Measurements from ENCODE around the gene PLEKHM2.
A peak's percentile ranks its signal among the peaks of the same experiment; 100 is the strongest.

The PLEKHM2 gene

GRCh38 chr1:15736892-15737261 is 52.8 kb downstream of the PLEKHM2 start:
- no peak for DNase-seq (ENCODE audit: extremely low read depth, insufficient read length)
- Histone ChIP-seq H3K27me3 (replicated peaks; ENCODE audit: control insufficient read depth, insufficient read depth, low read length) (no peaks in the 10 kb centered on the region), H3K36me3 (ENCODE audit: control insufficient read depth, insufficient read depth, low read length) (peaks cover 15% of the 10 kb centered on the region), H3K4me3 (replicated peaks; ENCODE audit: low read depth, low read length) (no peak overlapping the region)
- no peak for TF ChIP-seq CTCF (IDR thresholded peaks at IDR 0.05; ENCODE audit: insufficient read depth, low read length, poor library complexity, severe bottlenecking)

- TF ChIP-seq CTCF (IDR thresholded peaks at IDR 0.05; ENCODE audit: insufficient read depth, low read length, poor library complexity, severe bottlenecking): no peak
Observed at GRCh38 chr1:15737324-15738319, 53.5 kb downstream of the PLEKHM2 start.

GRCh38 chr1:15738416-15739113 is 54.4 kb downstream of the PLEKHM2 start:
- DNase-seq (ENCODE audit: extremely low read depth, insufficient read length): no peak
- no peak for TF ChIP-seq CTCF (IDR thresholded peaks at IDR 0.05; ENCODE audit: insufficient read depth, low read length, poor library complexity, severe bottlenecking)
- H3K27me3 ChIP-seq (replicated peaks; ENCODE audit: control insufficient read depth, insufficient read depth, low read length): no peaks in the 10 kb centered on the region
- peaks cover 8% of the 10 kb centered on the region for H3K36me3 ChIP-seq (ENCODE audit: control insufficient read depth, insufficient read depth, low read length)
- H3K4me3 ChIP-seq (replicated peaks; ENCODE audit: low read depth, low read length): no peak overlapping the region

More at GRCh38 chr1:15737324-15738319, 53.5 kb downstream of the PLEKHM2 start:
- DNase-seq (ENCODE audit: extremely low read depth, insufficient read length): no peak
- Histone ChIP-seq H3K36me3 (ENCODE audit: control insufficient read depth, insufficient read depth, low read length) (peaks cover 11% of the 10 kb centered on the region), H3K27me3 (replicated peaks; ENCODE audit: control insufficient read depth, insufficient read depth, low read length) (no peaks in the 10 kb centered on the region), H3K4me3 (replicated peaks; ENCODE audit: low read depth, low read length) (no peak overlapping the region)

GRCh38 chr1:15739259-15739658 is 55.1 kb downstream of the PLEKHM2 start:
- TF ChIP-seq CTCF (IDR thresholded peaks at IDR 0.05; ENCODE audit: insufficient read depth, low read length, poor library complexity, severe bottlenecking): no peak
- peaks cover 2% of the 10 kb centered on the region for H3K36me3 ChIP-seq (ENCODE audit: control insufficient read depth, insufficient read depth, low read length)
- no peak for DNase-seq (ENCODE audit: extremely low read depth, insufficient read length)
- H3K27me3 ChIP-seq (replicated peaks; ENCODE audit: control insufficient read depth, insufficient read depth, low read length): no peaks in the 10 kb centered on the region
- H3K4me3 ChIP-seq (replicated peaks; ENCODE audit: low read depth, low read length): no peak overlapping the region

GRCh38 chr1:15739745-15740144 is 55.6 kb downstream of the PLEKHM2 start:
- DNase-seq (ENCODE audit: extremely low read depth, insufficient read length): no peak
- TF ChIP-seq CTCF (IDR thresholded peaks at IDR 0.05; ENCODE audit: insufficient read depth, low read length, poor library complexity, severe bottlenecking): peak; percentile 28

More at GRCh38 chr1:15739745-15740144, 55.6 kb downstream of the PLEKHM2 start:
- no peaks in the 10 kb centered on the region; the same call in none of the 2 replicates for H3K36me3 ChIP-seq (ENCODE audit: control insufficient read depth, insufficient read depth, low read length)
- no peaks in the 10 kb centered on the region for H3K27me3 ChIP-seq (replicated peaks; ENCODE audit: control insufficient read depth, insufficient read depth, low read length)
- H3K4me3 ChIP-seq (replicated peaks; ENCODE audit: low read depth, low read length): no peak overlapping the region

Measured in GM06990 (cell line).